ENCODE data around the gene AK3.

Gene AK3

GRCh38 chr9:4742246-4742645 is 1.2 kb upstream of the AK3 start:
- Histone ChIP-seq H3K4me1 (ENCODE audit: low read length) (peaks cover 6% of the 10 kb centered on the region; the same call in 1 of the 2 replicates), H3K79me2 (ENCODE audit: low read length) (peaks cover 35% of the 10 kb centered on the region), H3K9ac (ENCODE audit: low read length) (no peak overlapping the region), H4K20me1 (ENCODE audit: insufficient read depth, low read length) (peaks cover 7% of the 10 kb centered on the region; the same call in 1 of the 2 replicates), H2AFZ (ENCODE audit: low read length) (no peak overlapping the region), H3K9me2 (replicated peaks; ENCODE audit: insufficient read depth, low read length) (no peaks in the 10 kb centered on the region), H3K36me3 (replicated peaks; ENCODE audit: insufficient read depth, low read length) (no peaks in the 10 kb centered on the region), H3F3A (ENCODE audit: insufficient read depth, low read length) (peaks cover 21% of the 10 kb centered on the region; the same call in 1 of the 2 replicates), H3K4me3 (ENCODE audit: low read length) (no peak overlapping the region), H3K27ac (ENCODE audit: low read length) (no peak overlapping the region), H3K9me3 (replicated peaks; ENCODE audit: insufficient read depth, low read length) (no peaks in the 10 kb centered on the region), H3K4me2 (ENCODE audit: low read depth, low read length) (0 out of 2 replicates have a peak overlapping the region, but pooled peaks have one; percentile 84), H3K27me3 (replicated peaks; ENCODE audit: insufficient read depth, low read length) (no peaks in the 10 kb centered on the region)
- TF ChIP-seq EZH2phosphoT487 (IDR thresholded peaks at IDR 0.05; ENCODE audit: low read length) (no peak), EZH2 (optimal IDR thresholded peaks at IDR 0.05; ENCODE audit: low read depth, low read length) (no peak), CTCF (IDR thresholded peaks at IDR 0.05; ENCODE audit: low read length) (no peak)
- DNase-seq, result no peak

- peaks cover 10% of the 10 kb centered on the region; the same call in 1 of the 2 replicates for H4K20me1 ChIP-seq (ENCODE audit: insufficient read depth, low read length)
- H3K27ac ChIP-seq (ENCODE audit: low read length), result 0 out of 2 replicates have a peak overlapping the region, but pooled peaks have one; percentile 13
- no peaks in the 10 kb centered on the region for H3K9me2 ChIP-seq (replicated peaks; ENCODE audit: insufficient read depth, low read length)
- H3K27me3 ChIP-seq (replicated peaks; ENCODE audit: insufficient read depth, low read length), result no peaks in the 10 kb centered on the region
- H3K9ac ChIP-seq (ENCODE audit: low read length), result peak overlapping the region; percentile 76
- H3K36me3 ChIP-seq (replicated peaks; ENCODE audit: insufficient read depth, low read length), result no peaks in the 10 kb centered on the region
- peaks cover 6% of the 10 kb centered on the region; the same call in 1 of the 2 replicates for H3K4me1 ChIP-seq (ENCODE audit: low read length)
- no peak for DNase-seq
- TF ChIP-seq CTCF (IDR thresholded peaks at IDR 0.05; ENCODE audit: low read length) (no peak), EZH2phosphoT487 (IDR thresholded peaks at IDR 0.05; ENCODE audit: low read length) (no peak), EZH2 (optimal IDR thresholded peaks at IDR 0.05; ENCODE audit: low read depth, low read length) (no peak)
- peak overlapping the region; percentile 97 for H3K4me3 ChIP-seq (ENCODE audit: low read length)
- peaks cover 21% of the 10 kb centered on the region; the same call in 1 of the 2 replicates for H3F3A ChIP-seq (ENCODE audit: insufficient read depth, low read length)
- H3K9me3 ChIP-seq (replicated peaks; ENCODE audit: insufficient read depth, low read length), result no peaks in the 10 kb centered on the region
- H2AFZ ChIP-seq (ENCODE audit: low read length), result peak overlapping the region; percentile 98
- H3K79me2 ChIP-seq (ENCODE audit: low read length), result peaks cover 41% of the 10 kb centered on the region
- peak overlapping the region; percentile 84; the same call in 1 of the 2 replicates for H3K4me2 ChIP-seq (ENCODE audit: low read depth, low read length)
These were observed 525 bp upstream of the AK3 start for GRCh38 chr9:4741365-4742089.

GRCh38 chr9:4740388-4740637 is 689 bp downstream of the AK3 start:
- Histone ChIP-seq H3K27me3 (replicated peaks; ENCODE audit: insufficient read depth, low read length) (no peaks in the 10 kb centered on the region), H3K36me3 (replicated peaks; ENCODE audit: insufficient read depth, low read length) (no peaks in the 10 kb centered on the region), H3K4me3 (ENCODE audit: low read length) (peak overlapping the region; percentile 97), H3K27ac (ENCODE audit: low read length) (peak overlapping the region; percentile 80; the same call in 1 of the 2 replicates), H3K4me2 (ENCODE audit: low read depth, low read length) (peak overlapping the region; percentile 94), H3K79me2 (ENCODE audit: low read length) (peaks cover 50% of the 10 kb centered on the region), H3K9me3 (replicated peaks; ENCODE audit: insufficient read depth, low read length) (no peaks in the 10 kb centered on the region), H3F3A (ENCODE audit: insufficient read depth, low read length) (peaks cover 21% of the 10 kb centered on the region; the same call in 1 of the 2 replicates), H3K4me1 (ENCODE audit: low read length) (peaks cover 6% of the 10 kb centered on the region; the same call in 1 of the 2 replicates), H3K9ac (ENCODE audit: low read length) (peak overlapping the region; percentile 95), H4K20me1 (ENCODE audit: insufficient read depth, low read length) (peaks cover 13% of the 10 kb centered on the region; the same call in 1 of the 2 replicates), H2AFZ (ENCODE audit: low read length) (peak overlapping the region; percentile 98), H3K9me2 (replicated peaks; ENCODE audit: insufficient read depth, low read length) (no peaks in the 10 kb centered on the region)
- DNase-seq, result no peak
- TF ChIP-seq EZH2 (optimal IDR thresholded peaks at IDR 0.05; ENCODE audit: low read depth, low read length) (no peak), CTCF (IDR thresholded peaks at IDR 0.05; ENCODE audit: low read length) (no peak), EZH2phosphoT487 (IDR thresholded peaks at IDR 0.05; ENCODE audit: low read length) (no peak)
